ENCODE data around the gene CALHM6. TPM values are rescaled to one million over a fixed set of nuclear protein-coding genes. Genes with fewer than 3 reads are reported as not detected.

CALHM6 gene
- total RNA-seq, 1 donor from 2014 or later: not detected

DNA sequence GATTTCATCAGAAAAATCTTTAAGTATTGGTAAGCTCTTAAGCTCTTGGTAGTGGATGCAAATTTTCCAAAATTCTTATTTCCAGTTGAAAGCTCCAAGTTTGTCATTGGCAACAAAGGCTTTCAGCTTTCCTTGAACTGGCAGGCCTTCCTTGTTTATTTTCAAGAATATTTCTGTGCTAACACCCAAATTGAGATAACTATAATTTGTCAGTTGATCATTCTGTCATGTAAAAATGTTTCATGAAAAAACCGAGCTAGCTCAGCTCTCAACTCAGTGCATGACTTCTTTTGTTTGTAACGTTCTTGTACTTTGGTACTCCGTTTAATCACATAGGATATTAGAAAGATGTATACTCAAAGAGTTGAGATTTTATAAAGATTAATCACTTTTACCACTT lies 38.9 kb upstream of the CALHM6 start:
- H3K9me3 ChIP-seq (ENCODE audit: insufficient read depth, low read depth, low read length): no peaks in the 10 kb centered on the region
- H3K4me1 ChIP-seq (ENCODE audit: insufficient read depth, low read length): no peaks in the 10 kb centered on the region
- FAIRE-seq (no peak), DNase-seq (ENCODE audit: low read depth) (no peak)
- H3K27ac Mint-ChIP-seq (ENCODE audit: unreplicated experiment): no peak overlapping the region
- no peak overlapping the region for H3K4me3 Mint-ChIP-seq (ENCODE audit: unreplicated experiment)
- H3K36me3 ChIP-seq (ENCODE audit: insufficient read depth, low read length): peaks cover 8% of the 10 kb centered on the region
- H3K27ac ChIP-seq (ENCODE audit: low read depth, low read length): no peak overlapping the region
- no peak overlapping the region for H3K4me3 ChIP-seq (ENCODE audit: insufficient read depth, low read depth, low read length)
- H3K79me2 ChIP-seq (ENCODE audit: insufficient read depth, low read length): peaks cover 38% of the 10 kb centered on the region
- H3K9ac ChIP-seq (ENCODE audit: low read length): no peak overlapping the region
- H3K4me1 Mint-ChIP-seq (ENCODE audit: low read depth, unreplicated experiment): peaks cover 10% of the 10 kb centered on the region
- peaks cover 3% of the 10 kb centered on the region for H3K36me3 Mint-ChIP-seq (ENCODE audit: low read depth, unreplicated experiment)
- no peak for TF ChIP-seq EZH2 (IDR thresholded peaks at IDR 0.05; ENCODE audit: insufficient read depth, low read length)
- TF ChIP-seq, protein P1, sequence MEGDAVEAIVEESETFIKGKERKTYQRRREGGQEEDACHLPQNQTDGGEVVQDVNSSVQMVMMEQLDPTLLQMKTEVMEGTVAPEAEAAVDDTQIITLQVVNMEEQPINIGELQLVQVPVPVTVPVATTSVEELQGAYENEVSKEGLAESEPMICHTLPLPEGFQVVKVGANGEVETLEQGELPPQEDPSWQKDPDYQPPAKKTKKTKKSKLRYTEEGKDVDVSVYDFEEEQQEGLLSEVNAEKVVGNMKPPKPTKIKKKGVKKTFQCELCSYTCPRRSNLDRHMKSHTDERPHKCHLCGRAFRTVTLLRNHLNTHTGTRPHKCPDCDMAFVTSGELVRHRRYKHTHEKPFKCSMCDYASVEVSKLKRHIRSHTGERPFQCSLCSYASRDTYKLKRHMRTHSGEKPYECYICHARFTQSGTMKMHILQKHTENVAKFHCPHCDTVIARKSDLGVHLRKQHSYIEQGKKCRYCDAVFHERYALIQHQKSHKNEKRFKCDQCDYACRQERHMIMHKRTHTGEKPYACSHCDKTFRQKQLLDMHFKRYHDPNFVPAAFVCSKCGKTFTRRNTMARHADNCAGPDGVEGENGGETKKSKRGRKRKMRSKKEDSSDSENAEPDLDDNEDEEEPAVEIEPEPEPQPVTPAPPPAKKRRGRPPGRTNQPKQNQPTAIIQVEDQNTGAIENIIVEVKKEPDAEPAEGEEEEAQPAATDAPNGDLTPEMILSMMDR (IDR thresholded peaks at IDR 0.05; ENCODE audit: insufficient read depth, low read depth, low read length): no peak
- peaks cover 2% of the 10 kb centered on the region for H3K9me3 Mint-ChIP-seq (ENCODE audit: unreplicated experiment)
- H2AFZ ChIP-seq (ENCODE audit: low read depth, low read length): no peak overlapping the region
- H3K27me3 Mint-ChIP-seq (ENCODE audit: low read depth, unreplicated experiment): no peaks in the 10 kb centered on the region
- H3K27me3 ChIP-seq (ENCODE audit: insufficient read depth, low read length): no peaks in the 10 kb centered on the region
- H3K4me2 ChIP-seq (ENCODE audit: low read length): no peak overlapping the region
- H4K20me1 ChIP-seq (ENCODE audit: insufficient read depth, low read length): peaks cover 18% of the 10 kb centered on the region

DNA sequence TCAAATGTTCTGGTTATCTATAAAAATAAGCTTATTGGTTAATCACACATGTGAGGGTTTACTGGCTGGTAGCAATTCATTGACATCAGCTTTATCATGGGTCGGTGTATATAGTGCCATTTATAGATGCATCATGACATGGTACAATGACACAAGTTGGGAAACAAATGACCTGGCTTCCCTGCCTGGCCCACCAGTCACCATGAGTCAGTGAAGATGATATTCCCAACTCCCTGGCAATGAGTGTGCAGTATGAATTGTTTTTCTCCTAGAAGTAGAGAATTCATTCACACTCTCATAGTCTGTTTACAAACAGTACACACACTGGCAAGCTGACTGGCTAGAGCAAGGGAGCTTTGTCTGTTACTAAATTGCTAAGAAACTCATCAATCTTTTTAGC lies 37.2 kb upstream of the CALHM6 start:
- TF ChIP-seq, protein P1 (IDR thresholded peaks at IDR 0.05; ENCODE audit: insufficient read depth, low read depth, low read length): no peak
- TF ChIP-seq EZH2 (IDR thresholded peaks at IDR 0.05; ENCODE audit: insufficient read depth, low read length): no peak
- Mint-ChIP-seq H3K36me3 (ENCODE audit: low read depth, unreplicated experiment) (peaks cover 6% of the 10 kb centered on the region), H3K4me1 (ENCODE audit: low read depth, unreplicated experiment) (peaks cover 6% of the 10 kb centered on the region), H3K4me3 (ENCODE audit: unreplicated experiment) (no peak overlapping the region), H3K27ac (ENCODE audit: unreplicated experiment) (no peak overlapping the region), H3K27me3 (ENCODE audit: low read depth, unreplicated experiment) (no peaks in the 10 kb centered on the region), H3K9me3 (ENCODE audit: unreplicated experiment) (no peaks in the 10 kb centered on the region)
- H3K36me3 ChIP-seq (ENCODE audit: insufficient read depth, low read length): peaks cover 8% of the 10 kb centered on the region
- no peak for FAIRE-seq
- H3K4me2 ChIP-seq (ENCODE audit: low read length): no peak overlapping the region
- H4K20me1 ChIP-seq (ENCODE audit: insufficient read depth, low read length): peaks cover 10% of the 10 kb centered on the region
- no peak overlapping the region for H3K9ac ChIP-seq (ENCODE audit: low read length)
- H3K9me3 ChIP-seq (ENCODE audit: insufficient read depth, low read depth, low read length): no peaks in the 10 kb centered on the region
- H3K27me3 ChIP-seq (ENCODE audit: insufficient read depth, low read length): no peaks in the 10 kb centered on the region
- peak overlapping the region; percentile 7 for H3K27ac ChIP-seq (ENCODE audit: low read depth, low read length)
- no peak overlapping the region for H2AFZ ChIP-seq (ENCODE audit: low read depth, low read length)
- DNase-seq (ENCODE audit: low read depth): no peak
- no peaks in the 10 kb centered on the region for H3K4me1 ChIP-seq (ENCODE audit: insufficient read depth, low read length)
- peaks cover 24% of the 10 kb centered on the region for H3K79me2 ChIP-seq (ENCODE audit: insufficient read depth, low read length)
- H3K4me3 ChIP-seq (ENCODE audit: insufficient read depth, low read depth, low read length): no peak overlapping the region

DNA sequence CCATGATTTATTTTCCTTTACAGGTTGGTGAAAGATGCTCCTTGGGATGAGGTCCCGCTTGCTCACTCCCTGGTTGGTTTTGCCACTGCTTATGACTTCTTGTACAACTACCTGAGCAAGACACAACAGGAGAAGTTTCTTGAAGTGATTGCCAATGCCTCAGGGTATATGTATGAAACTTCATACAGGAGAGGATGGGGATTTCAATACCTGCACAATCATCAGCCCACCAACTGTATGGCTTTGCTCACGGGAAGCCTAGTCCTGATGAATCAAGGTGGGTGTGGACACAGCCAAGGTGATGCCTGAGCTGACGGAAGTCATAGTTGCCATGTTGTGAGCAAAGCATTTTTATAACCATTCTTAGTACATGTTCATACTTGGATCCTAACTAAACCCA lies 34.6 kb upstream of the CALHM6 start:
- Histone ChIP-seq H3K4me1 (ENCODE audit: insufficient read depth, low read length) (no peaks in the 10 kb centered on the region), H3K9ac (ENCODE audit: low read length) (no peak overlapping the region), H3K36me3 (ENCODE audit: insufficient read depth, low read length) (peaks cover 16% of the 10 kb centered on the region), H3K27ac (ENCODE audit: low read depth, low read length) (no peak overlapping the region), H3K79me2 (ENCODE audit: insufficient read depth, low read length) (peaks cover 13% of the 10 kb centered on the region), H4K20me1 (ENCODE audit: insufficient read depth, low read length) (peaks cover 10% of the 10 kb centered on the region), H3K9me3 (ENCODE audit: insufficient read depth, low read depth, low read length) (no peaks in the 10 kb centered on the region), H3K4me2 (ENCODE audit: low read length) (no peak overlapping the region), H3K27me3 (ENCODE audit: insufficient read depth, low read length) (no peaks in the 10 kb centered on the region), H3K4me3 (ENCODE audit: insufficient read depth, low read depth, low read length) (no peak overlapping the region), H2AFZ (ENCODE audit: low read depth, low read length) (no peak overlapping the region)
- no peak for FAIRE-seq
- Mint-ChIP-seq H3K4me3 (ENCODE audit: unreplicated experiment) (no peak overlapping the region), H3K4me1 (ENCODE audit: low read depth, unreplicated experiment) (no peaks in the 10 kb centered on the region), H3K27me3 (ENCODE audit: low read depth, unreplicated experiment) (no peaks in the 10 kb centered on the region), H3K36me3 (ENCODE audit: low read depth, unreplicated experiment) (peaks cover 10% of the 10 kb centered on the region), H3K9me3 (ENCODE audit: unreplicated experiment) (no peaks in the 10 kb centered on the region), H3K27ac (ENCODE audit: unreplicated experiment) (no peak overlapping the region)
- no peak for DNase-seq (ENCODE audit: low read depth)
- no peak for TF ChIP-seq EZH2 (IDR thresholded peaks at IDR 0.05; ENCODE audit: insufficient read depth, low read length)
- TF ChIP-seq, protein P1 (IDR thresholded peaks at IDR 0.05; ENCODE audit: insufficient read depth, low read depth, low read length): no peak
